A549 (cell line): Measurements from ENCODE around the gene ADISSP. TPM values are rescaled to one million over a fixed set of nuclear protein-coding genes. Genes with fewer than 3 reads are reported as not detected.

Experiments
- ATAC-seq, 2 experiments: fragments of 200-7000 bp in 1 of 2; fragments of >200 bp in 1 of 2; cut with Nextera tagmentation in 1 of 2; cut with Tn5 transposase in 1 of 2; 3 replicates each; pipeline versions ENCODE4 v1.8.0 to v1.9.1; 2018 to 2020; ENCODE audit warnings: mild to moderate bottlenecking in 1 of 2, moderate library complexity in 1 of 2
- CTCF ChIA-PET: fragments of 300-600 bp; sonication (Branson Sonifier 250); formaldehyde crosslinking; extraction: SDS; loops from one replicate; lab custom pipeline; 2021; ENCODE audit warnings: antibody characterized with exemption, inconsistent platforms; lab: Yijun Ruan, JAX
- POLR2A ChIA-PET: fragments of 350-600 bp; formaldehyde crosslinking; extraction: SDS; loops from one replicate; lab custom pipeline; 2021; ENCODE audit warnings: antibody characterized with exemption, inconsistent platforms; lab: Yijun Ruan, JAX
- DNase-seq, 2 experiments: peaks; one replicate each; pipeline versions ENCODE4 v3.0.0 to v3.0.0-alpha.2; 2011 to 2016; ENCODE audit warnings: low read depth in 1 of 2, low spot score in 1 of 2
- FAIRE-seq: peaks from 2 replicates; lab custom pipeline; 2011; peaks lifted over from hg19 to GRCh38; lab: Jason Lieb, UNC
- H3K27ac ChIP-seq, 2 experiments: fragments of >200 bp; sonication (Bioruptor Twin); formaldehyde crosslinking; 3 replicates each; pipeline ENCODE4 v1.5.1; 2016 to 2017
- H3K4me1 ChIP-seq: fragments of >200 bp; sonication (Bioruptor Twin); formaldehyde crosslinking; 3 replicates; pipeline ENCODE4 v1.6.1; 2016
- H3K4me2 ChIP-seq: fragments of >200 bp; sonication (Bioruptor Twin); formaldehyde crosslinking; 3 replicates; pipeline ENCODE4 v1.6.1; 2016
- H3K4me3 ChIP-seq: fragments of >200 bp; sonication (Bioruptor Twin); formaldehyde crosslinking; 3 replicates; pipeline ENCODE4 v1.5.1; 2016
- H3K9me3 ChIP-seq: fragments of >200 bp; sonication (Bioruptor Twin); formaldehyde crosslinking; 3 replicates; pipeline ENCODE4 v1.6.1; 2016
- BCL3 ChIP-seq: fragments of >200 bp; sonication (Bioruptor Twin); formaldehyde crosslinking; IDR thresholded peaks from 3 replicates; pipeline ENCODE4 v1.6.1; 2016
- CEBPB ChIP-seq, 2 experiments: fragments of >200 bp in 1 of 2; sonication (Bioruptor Twin) in 1 of 2; formaldehyde crosslinking in 1 of 2; IDR thresholded peaks; 2 replicates each; pipeline ENCODE4 v1.6.1; 2012 to 2016
- CHD2 ChIP-seq: fragments of 150-350 bp; IDR thresholded peaks from 2 replicates; pipeline ENCODE4 v1.6.1; 2014; ENCODE audit warnings: low read length; ENCODE audit not compliant: partially characterized antibody
- CHD4 ChIP-seq: fragments of 200-600 bp; sonication (generic); IDR thresholded peaks from 2 replicates; pipeline ENCODE4 v1.6.1; 2016; ENCODE audit warnings: antibody characterized with exemption, mild to moderate bottlenecking, borderline replicate concordance
- CTCF ChIP-seq: fragments of >200 bp; sonication (Bioruptor Twin); formaldehyde crosslinking; IDR thresholded peaks from 3 replicates; pipeline ENCODE4 v1.5.1; 2016
- EHF ChIP-seq: fragments of 250-450 bp; sonication (Bioruptor Pico); IDR thresholded peaks from 2 replicates; pipeline ENCODE4 v1.5.0; 2020; ENCODE audit warnings: mild to moderate bottlenecking
- EHMT2 ChIP-seq: fragments of 200-600 bp; sonication (generic); IDR thresholded peaks from 2 replicates; pipeline ENCODE4 v1.6.1; 2016; ENCODE audit warnings: antibody characterized with exemption, low read depth, mild to moderate bottlenecking, moderate library complexity
- ESRRA ChIP-seq: fragments of 150-350 bp; IDR thresholded peaks from 2 replicates; pipeline ENCODE4 v1.6.1; 2014; ENCODE audit warnings: mild to moderate bottlenecking, low read length, borderline replicate concordance
- FOSB ChIP-seq: fragments of 250-450 bp; sonication (Bioruptor Pico); IDR thresholded peaks from 2 replicates; pipeline ENCODE4 v1.5.0; 2020; ENCODE audit warnings: mild to moderate bottlenecking, moderate library complexity
- GATA3 ChIP-seq: IDR thresholded peaks from 2 replicates; pipeline ENCODE4 v1.6.1; 2012; ENCODE audit warnings: borderline replicate concordance
- HDAC2 ChIP-seq: fragments of 200-600 bp; sonication (generic); IDR thresholded peaks from 2 replicates; pipeline ENCODE4 v1.6.1; 2016
- HOXA7 ChIP-seq: fragments of 250-450 bp; sonication (Bioruptor Pico); IDR thresholded peaks from 2 replicates; pipeline ENCODE4 v1.5.0; 2020; ENCODE audit warnings: mild to moderate bottlenecking, moderate library complexity
- HOXB5 ChIP-seq: fragments of 250-450 bp; sonication (Bioruptor Pico); IDR thresholded peaks from 2 replicates; pipeline ENCODE4 v1.5.0; 2020; ENCODE audit warnings: mild to moderate bottlenecking, moderate library complexity
- JUN ChIP-seq, 2 experiments: fragments of >200 bp; sonication (Bioruptor Twin); formaldehyde crosslinking; IDR thresholded peaks; 2 replicates in 1 of 2; 3 replicates in 1 of 2; pipeline ENCODE4 v1.6.1; 2016 to 2017
- KDM5A ChIP-seq: fragments of 200-600 bp; sonication (generic); IDR thresholded peaks from 2 replicates; pipeline ENCODE4 v1.6.1; 2016; ENCODE audit warnings: antibody characterized with exemption, mild to moderate bottlenecking
- NFE2L2 ChIP-seq: fragments of 150-350 bp; conservative IDR thresholded peaks from 2 replicates; pipeline ENCODE4 v1.6.1; 2014; ENCODE audit warnings: low read length
- REST ChIP-seq: fragments of 200-600 bp; sonication (generic); IDR thresholded peaks from 2 replicates; pipeline ENCODE4 v1.6.1; 2016; ENCODE audit warnings: antibody characterized with exemption, mild to moderate bottlenecking, moderate library complexity
- SMC3 ChIP-seq: fragments of >200 bp; sonication (Bioruptor Twin); formaldehyde crosslinking; IDR thresholded peaks from 3 replicates; pipeline ENCODE4 v1.6.1; 2018; ENCODE audit warnings: inconsistent platforms
- TFCP2L1 ChIP-seq: fragments of 250-450 bp; sonication (Bioruptor Pico); IDR thresholded peaks from 2 replicates; pipeline ENCODE4 v1.5.0; 2021; ENCODE audit warnings: mild to moderate bottlenecking
- TP53 ChIP-seq: fragments of 250-450 bp; sonication (Bioruptor Pico); IDR thresholded peaks from 2 replicates; pipeline ENCODE4 v1.5.0; 2021; ENCODE audit warnings: mild to moderate bottlenecking, moderate library complexity
- ZC3H11A ChIP-seq: fragments of 450-650 bp; IDR thresholded peaks from 2 replicates; pipeline ENCODE4 v1.6.1; 2014; ENCODE audit warnings: antibody characterized with exemption, mild to moderate bottlenecking
- ZSCAN20 ChIP-seq: fragments of 250-450 bp; sonication (Bioruptor Pico); IDR thresholded peaks from 2 replicates; pipeline ENCODE4 v1.8.0; 2022; ENCODE audit warnings: mild to moderate bottlenecking, moderate library complexity
- WGBS: methylation state at CpG from one replicate; pipeline ENCODE4 v1.1.6; 2017; ENCODE audit errors: missing lambda C conversion rate; 5-methylcytosine and 5-hydroxymethylcytosine counted together
- polyA plus RNA-seq, 4 experiments: library from polyadenylated mRNA; depleted of rRNA in 3 of 4; stranded (reverse); fragments of >200 nt; fragmentation: RNase III in 1 of 4; extraction: RNeasy Plus Mini Kit Qiagen cat#74134 plus additional on column Dnase treatment in 1 of 4; gene quantifications; 2 replicates in 3 of 4; 3 replicates in 1 of 4; pipeline ENCODE4 v1.2.3, GENCODE V29; 2011 to 2017
- TF ChIP-seq, protein P1 (sequence below): fragments of 250-450 bp; sonication (Bioruptor Pico); IDR thresholded peaks from 2 replicates; pipeline ENCODE4 v1.5.0; 2021; ENCODE audit warnings: mild to moderate bottlenecking, moderate library complexity, borderline replicate concordance
- TF ChIP-seq, protein P2 (sequence below): fragments of >200 bp; sonication (Bioruptor Twin); formaldehyde crosslinking; IDR thresholded peaks from 2 replicates; pipeline ENCODE4 v1.6.1; 2016
- TF ChIP-seq, protein P3 (sequence below): IDR thresholded peaks from 2 replicates; pipeline ENCODE4 v1.6.1; 2012

Gene ADISSP
- polyA plus RNA-seq, 2 of the 4 experiments (the other 2 are of a cell fraction): 43.9 to 104 TPM

- TF ChIP-seq EHMT2 (no peak), KDM5A (no peak), JUN (IDR thresholded peaks at IDR 0.05) (peak in 1 of 2 experiments; percentile 70; a peak in 2 of 5 replicates)
- TF ChIP-seq, protein P1, sequence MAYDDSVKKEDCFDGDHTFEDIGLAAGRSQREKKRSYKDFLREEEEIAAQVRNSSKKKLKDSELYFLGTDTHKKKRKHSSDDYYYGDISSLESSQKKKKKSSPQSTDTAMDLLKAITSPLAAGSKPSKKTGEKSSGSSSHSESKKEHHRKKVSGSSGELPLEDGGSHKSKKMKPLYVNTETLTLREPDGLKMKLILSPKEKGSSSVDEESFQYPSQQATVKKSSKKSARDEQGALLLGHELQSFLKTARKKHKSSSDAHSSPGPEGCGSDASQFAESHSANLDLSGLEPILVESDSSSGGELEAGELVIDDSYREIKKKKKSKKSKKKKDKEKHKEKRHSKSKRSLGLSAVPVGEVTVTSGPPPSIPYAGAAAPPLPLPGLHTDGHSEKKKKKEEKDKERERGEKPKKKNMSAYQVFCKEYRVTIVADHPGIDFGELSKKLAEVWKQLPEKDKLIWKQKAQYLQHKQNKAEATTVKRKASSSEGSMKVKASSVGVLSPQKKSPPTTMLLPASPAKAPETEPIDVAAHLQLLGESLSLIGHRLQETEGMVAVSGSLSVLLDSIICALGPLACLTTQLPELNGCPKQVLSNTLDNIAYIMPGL: 0 out of 2 replicates have a peak, but pooled peaks have one; percentile 18
These were observed 29.1 kb upstream of the ADISSP start (continued) for GRCh38 chr20:3796477-3797225.

GRCh38 chr20:3795511-3796468, 28.2 kb upstream of the ADISSP start, which contains the start of gene CDC25B:
CDC25B (plus strand) TSS chr20:3796310; CDS start chr20:3796532, 222 bp downstream.
- FAIRE-seq (peak; percentile 7), ATAC-seq (peak; percentile 88 to 91), DNase-seq (peak; percentile 96 to 97)
- POLR2A ChIA-PET: interaction anchor here (0.7 to 2.2 kb wide), 11 partner anchors 9 to 812 kb away, joined by 3 to 36 read pairs (median 4); partner anchors contain the start of genes AP5S1, CENPB and SPEF1
- Histone ChIP-seq H3K27ac (peak within 1 kb of the TSS; percentile 98 to 99), H3K4me2 (peak within 1 kb of the TSS; percentile 84), H3K4me3 (peak within 1 kb of the TSS; percentile 84), H3K9me3 (no peaks in the 10 kb centered on the region), H3K4me1 (peaks cover 36% of the 10 kb centered on the region)
- 6% methylated on average over 50 of the region's 69 CpGs for WGBS
- CTCF ChIA-PET: interaction anchor here (0.6 to 3.3 kb wide), 8 partner anchors 9 to 415 kb away, joined by 3 to 29 read pairs (median 5); partner anchors contain the start of genes CENPB and SPEF1
- TF ChIP-seq CEBPB (IDR thresholded peaks at IDR 0.05): no peak; a peak in 1 of 4 replicates
- peak; percentile 73 for TF ChIP-seq REST
- TF ChIP-seq TFCP2L1 (CRISPR knock-in tag): 0 out of 2 replicates have a peak, but pooled peaks have one; percentile 3
- peak; percentile 89; the same call in 1 of the 2 replicates for TF ChIP-seq EHF (CRISPR knock-in tag)
- TF ChIP-seq HOXA7 (CRISPR knock-in tag): peak; percentile 25; the same call in 1 of the 2 replicates
- no peak for TF ChIP-seq NFE2L2
- peak; percentile 79; the same call in 1 of the 2 replicates for TF ChIP-seq HOXB5
- peak; percentile 86 for TF ChIP-seq CHD2
- TF ChIP-seq CTCF: peak; percentile 37; the same call in 2 of the 3 replicates
- TF ChIP-seq ESRRA: peak; percentile 98
- peak; percentile 35; the same call in 1 of the 2 replicates for TF ChIP-seq TP53 (CRISPR knock-in tag)
- TF ChIP-seq CHD4: peak; percentile 84; the same call in 1 of the 2 replicates
- TF ChIP-seq FOSB (CRISPR knock-in tag): peak; percentile 62
- peak; percentile 39 for TF ChIP-seq SMC3
- TF ChIP-seq HDAC2: peak; percentile 97
- TF ChIP-seq BCL3: peak; percentile 90
- TF ChIP-seq, protein P2, sequence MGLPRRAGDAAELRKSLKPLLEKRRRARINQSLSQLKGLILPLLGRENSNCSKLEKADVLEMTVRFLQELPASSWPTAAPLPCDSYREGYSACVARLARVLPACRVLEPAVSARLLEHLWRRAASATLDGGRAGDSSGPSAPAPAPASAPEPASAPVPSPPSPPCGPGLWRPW: no peak
- TF ChIP-seq ZC3H11A: no peak
- peak; percentile 16; the same call in 1 of the 2 replicates for TF ChIP-seq GATA3
- TF ChIP-seq, protein P3, sequence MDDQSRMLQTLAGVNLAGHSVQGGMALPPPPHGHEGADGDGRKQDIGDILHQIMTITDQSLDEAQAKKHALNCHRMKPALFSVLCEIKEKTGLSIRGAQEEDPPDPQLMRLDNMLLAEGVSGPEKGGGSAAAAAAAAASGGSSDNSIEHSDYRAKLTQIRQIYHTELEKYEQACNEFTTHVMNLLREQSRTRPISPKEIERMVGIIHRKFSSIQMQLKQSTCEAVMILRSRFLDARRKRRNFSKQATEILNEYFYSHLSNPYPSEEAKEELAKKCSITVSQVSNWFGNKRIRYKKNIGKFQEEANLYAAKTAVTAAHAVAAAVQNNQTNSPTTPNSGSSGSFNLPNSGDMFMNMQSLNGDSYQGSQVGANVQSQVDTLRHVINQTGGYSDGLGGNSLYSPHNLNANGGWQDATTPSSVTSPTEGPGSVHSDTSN: peak; percentile 56; the same call in 1 of the 2 replicates
- peak; percentile 53; the same call in 1 of the 2 replicates for TF ChIP-seq ZSCAN20
